Uterus (tissue), 2 donors: ENCODE measurements around the gene TARDBP.
"Not testable (repeated sequence)": the region's sequence is repeated elsewhere in the genome, so short reads cannot be mapped to it uniquely, and the experiment has no call there.

Experiments used
- CTCF ChIP-seq, 4 experiments: fragments of 200-600 bp in 2 of 4; fragments of 450-650 bp in 2 of 4; sonication (generic) in 2 of 4; IDR thresholded peaks; one replicate each; pipeline ENCODE4 v1.5.1; 2016 to 2019; ENCODE audit warnings: antibody characterized with exemption in 4 of 4, mild to moderate bottlenecking in 2 of 4, moderate library complexity in 1 of 4
- POLR2A ChIP-seq, 2 donors: fragments of 450-650 bp; IDR thresholded peaks; one replicate each; pipeline ENCODE4 v1.6.1; 2016; ENCODE audit warnings: antibody characterized with exemption in 2 of 2, mild to moderate bottlenecking in 1 of 2, moderate library complexity in 1 of 2

GRCh38 chr1:10992004-10992403 lies 20.4 kb upstream of the TARDBP start:
- TF ChIP-seq CTCF, POLR2A (IDR thresholded peaks at IDR 0.05): not testable (repeated sequence)
